ENCODE measurements around the gene PRAME. TPM values are rescaled to one million over a fixed set of nuclear protein-coding genes. Genes with fewer than 3 reads are reported as not detected.
"Not testable (repeated sequence)": the region's sequence is repeated elsewhere in the genome, so short reads cannot be mapped to it uniquely, and the experiment has no call there.

Gene PRAME
- polyA plus RNA-seq, 5 donors: not detected

DNA sequence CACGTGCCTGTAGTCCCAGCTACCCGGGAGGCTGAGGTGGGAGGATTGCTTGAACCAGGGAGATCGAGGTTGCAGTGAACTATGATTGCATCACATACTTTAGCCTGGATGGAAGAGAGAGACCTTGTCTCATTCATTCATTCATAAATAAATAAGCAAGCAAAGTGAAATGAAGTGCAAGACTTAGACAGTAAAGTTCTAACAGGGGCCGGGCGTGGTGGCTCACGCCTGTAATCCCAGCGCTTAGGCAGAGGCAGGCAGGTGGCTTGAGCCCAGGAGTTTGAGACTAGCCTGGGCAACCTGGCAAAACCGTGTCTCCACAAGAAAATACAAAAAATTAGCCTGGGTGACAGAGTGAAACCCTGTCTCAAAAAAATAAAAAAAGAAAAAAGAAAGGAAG lies 37.4 kb downstream of the PRAME start:
- no peak for DNase-seq

DNA sequence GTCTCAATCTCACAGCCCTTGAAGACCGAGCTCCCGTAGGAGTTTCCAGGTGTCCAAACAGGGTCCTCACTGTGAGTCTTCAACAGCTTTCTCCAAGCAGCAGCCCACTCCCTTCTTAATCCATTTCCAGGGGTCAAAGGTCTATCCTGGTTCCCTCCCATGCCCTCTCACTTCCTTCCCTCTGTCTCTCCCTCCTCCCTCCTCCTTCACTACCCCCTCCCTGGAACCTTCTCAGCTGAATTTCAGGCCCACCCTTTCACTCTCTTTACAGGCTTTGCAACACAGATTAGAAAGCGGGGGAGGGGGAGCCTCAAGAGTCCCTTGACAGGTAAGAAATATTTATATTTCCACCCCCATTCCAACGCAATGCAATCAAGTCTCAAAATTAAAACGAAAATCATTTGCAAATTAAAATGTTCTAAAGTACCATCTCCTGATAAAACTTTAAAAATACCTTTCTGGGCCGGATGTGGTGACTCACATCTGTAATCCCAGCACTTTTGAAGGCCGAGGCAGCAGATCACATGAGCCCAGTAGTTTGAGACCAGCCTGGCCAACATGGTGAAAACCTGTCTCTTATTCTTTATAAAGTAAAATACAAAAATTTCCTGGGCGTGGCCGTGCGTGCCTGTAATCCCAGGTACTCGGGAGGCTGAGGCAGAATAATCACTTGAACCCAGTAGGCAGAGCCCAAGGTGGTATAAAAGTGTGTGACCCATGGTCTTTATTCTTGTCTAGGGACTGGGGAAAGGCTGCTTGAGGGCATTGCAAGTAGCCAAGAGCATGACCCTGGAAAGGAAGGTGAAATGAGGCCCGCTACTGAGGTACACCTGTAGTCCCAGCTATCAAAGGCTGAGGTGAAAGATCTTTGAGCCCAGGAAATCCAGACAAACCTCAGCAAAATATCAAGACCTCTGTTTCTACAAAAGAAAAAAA lies 38.1 kb downstream of the PRAME start:
- no peak for DNase-seq

DNA sequence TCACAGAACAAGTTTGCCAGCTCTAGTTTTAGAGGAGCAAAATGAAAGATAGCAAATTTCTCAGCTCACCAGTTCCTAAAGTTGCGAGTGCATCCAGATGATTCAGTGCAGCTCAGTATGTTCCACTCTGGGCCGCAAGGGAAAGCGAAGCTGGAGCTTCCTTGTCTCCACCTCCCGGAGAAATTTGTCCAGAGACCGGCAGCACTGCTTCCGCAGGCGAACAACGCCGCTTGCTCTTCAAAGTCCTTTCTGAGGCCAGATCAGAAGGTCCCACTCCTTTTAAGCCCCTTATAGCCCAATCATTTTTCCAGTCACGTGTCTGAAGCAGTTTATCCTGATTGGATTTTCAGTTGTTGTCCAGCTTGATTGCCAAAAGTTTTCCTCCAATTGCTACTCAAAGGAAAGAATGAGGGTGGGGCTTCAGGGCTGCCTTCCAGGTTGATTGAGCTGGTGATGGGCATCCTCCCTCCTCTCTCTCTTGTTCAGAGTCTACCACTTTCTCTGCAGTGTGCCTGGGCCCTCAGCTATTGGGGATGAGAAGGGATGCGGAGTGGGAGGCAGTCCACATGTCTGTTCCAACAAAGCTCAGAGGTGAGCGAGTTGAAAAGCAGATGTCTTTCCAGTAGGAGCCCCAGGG lies 38.9 kb downstream of the PRAME start, which contains the start of gene ZNF280A:
Gene ZNF280A (minus strand): TSS at position 251 of the 637 bp plus-strand sequence. CDS start 4,640 bp downstream, outside the sequence.
- no peak for DNase-seq

DNA sequence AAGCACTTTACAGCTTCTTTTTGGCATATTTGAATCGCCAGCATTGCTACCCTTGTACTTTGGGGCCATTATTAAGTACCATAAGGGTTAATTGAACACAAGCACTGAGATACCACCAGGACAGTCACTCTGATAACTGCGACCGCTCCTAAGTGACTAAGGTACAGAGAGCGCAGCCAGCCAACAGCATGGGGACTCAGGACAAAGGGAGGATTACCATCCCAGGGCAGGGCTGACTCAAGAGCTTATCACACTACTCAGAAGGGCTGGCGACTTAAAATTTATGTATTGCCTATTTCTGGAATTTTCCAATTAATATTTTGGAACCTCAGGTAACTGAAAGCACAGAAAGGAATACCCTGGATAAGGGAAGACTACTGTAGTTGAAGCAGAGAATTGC lies 39.5 kb downstream of the PRAME start:
- no peak for DNase-seq

DNA sequence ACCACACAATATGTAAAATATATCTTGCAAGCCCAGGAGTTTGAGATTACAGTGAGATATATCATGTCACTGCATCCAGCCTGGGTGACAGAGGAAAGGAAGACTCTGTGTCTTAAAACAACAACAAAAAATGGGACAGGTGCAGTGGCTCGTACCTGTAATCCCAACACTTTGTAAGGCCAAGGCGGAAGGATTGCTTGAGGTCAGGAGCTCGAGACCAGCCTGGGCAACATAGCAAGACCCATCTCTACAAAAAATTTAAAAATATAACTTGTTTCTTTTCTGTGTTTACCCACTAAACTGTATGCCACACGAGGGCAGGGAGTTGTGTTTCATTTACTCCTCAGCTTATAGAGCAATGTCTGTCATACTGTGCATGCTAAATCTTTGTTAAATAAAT lies 42.1 kb downstream of the PRAME start:
- DNase-seq: no peak

DNA sequence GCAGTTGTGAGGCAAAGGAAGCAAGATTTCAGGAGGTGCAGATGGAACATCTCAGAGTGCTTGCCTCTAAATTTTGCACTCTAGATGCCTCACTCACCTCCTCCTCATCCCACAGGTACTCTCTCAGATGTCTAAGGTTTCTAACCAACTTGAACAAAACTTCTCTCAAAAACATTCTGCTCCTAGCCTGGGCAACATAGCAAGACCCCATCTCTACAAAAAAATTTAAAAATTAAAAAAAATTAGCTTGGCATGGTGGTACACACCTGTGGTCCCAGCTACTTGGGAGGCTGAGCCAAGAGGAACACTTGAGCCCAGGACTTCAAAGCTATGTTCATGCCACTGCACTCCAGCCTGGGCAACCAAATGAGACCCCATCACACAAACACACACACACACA lies 43.2 kb downstream of the PRAME start:
- no peak for DNase-seq

DNA sequence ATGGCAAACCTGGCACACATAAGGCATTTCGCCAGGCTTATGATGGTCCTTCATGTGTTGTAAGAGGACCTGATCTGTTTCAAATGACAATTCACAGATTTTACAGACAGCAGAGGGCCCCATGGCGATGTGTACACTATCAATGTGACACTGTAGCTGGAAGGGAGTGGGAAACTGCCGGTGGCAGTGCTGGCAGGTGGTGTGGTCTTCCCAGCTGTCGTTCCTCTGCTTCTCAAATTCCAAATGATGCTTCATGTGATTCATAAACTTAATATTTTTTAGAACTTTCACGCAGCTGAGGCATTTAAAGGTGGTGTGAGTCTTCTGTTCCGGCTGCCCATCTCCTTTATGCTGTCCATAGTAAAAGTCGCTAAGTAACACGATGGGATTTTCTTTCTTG lies 44.6 kb downstream of the PRAME start:
- not testable (repeated sequence) for DNase-seq

DNA sequence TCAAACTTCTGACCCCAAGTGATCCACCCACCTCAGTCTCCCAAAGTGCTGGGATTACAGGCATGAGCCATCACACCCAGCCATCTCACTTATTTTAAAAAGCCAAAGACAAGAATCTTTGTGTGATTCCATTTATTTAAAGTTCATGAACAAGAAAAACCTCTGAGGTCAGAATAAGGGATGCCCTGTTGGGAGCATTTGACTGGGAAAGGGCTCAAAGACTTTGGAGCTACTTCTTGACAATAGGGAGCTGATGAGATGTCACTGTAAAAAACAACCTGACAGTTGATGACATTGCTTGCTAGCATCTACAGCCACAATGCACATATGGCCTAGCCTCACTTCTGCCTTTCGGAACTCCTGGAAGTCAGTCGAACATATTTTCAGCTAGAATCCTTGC lies 45.4 kb downstream of the PRAME start:
- DNase-seq: no peak

DNA sequence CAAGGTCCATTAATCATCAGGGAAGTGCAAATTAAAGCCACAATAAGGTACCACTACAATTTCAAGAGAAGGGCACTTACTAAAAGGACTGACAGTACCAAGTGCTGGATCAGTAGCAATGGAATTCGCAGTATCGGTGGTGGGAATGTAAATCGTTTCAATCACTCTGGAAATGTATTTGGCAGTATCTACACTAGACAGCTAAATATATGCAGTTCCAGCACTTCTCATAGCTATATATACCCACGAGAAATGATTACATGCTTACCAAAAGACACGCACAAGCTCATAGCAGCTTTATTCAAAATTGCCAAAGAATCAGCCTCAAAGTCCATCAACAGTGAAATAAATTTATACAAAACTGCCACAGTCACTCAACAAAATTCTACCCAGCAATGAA lies 46.1 kb downstream of the PRAME start:
- no peak for DNase-seq

DNA sequence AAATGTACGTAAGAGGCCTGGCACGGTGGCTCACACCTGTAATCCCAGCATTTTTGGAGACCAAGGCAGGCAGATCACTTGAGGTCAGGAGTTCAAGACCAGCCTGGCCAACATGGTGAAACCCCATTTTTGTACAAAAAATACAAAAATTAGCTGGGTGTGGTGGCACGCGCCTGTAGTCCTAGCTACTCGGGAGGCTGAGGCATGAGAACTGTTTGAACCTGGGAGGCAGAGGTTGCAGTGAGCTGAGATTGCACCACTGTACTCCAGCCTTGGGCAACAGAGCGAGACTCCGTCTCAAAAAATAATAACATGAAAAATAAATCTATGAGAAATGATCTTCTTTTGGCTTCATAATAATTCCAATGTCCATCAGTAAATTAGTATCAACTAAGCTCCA lies 48.2 kb downstream of the PRAME start:
- not testable (repeated sequence) for DNase-seq

DNA sequence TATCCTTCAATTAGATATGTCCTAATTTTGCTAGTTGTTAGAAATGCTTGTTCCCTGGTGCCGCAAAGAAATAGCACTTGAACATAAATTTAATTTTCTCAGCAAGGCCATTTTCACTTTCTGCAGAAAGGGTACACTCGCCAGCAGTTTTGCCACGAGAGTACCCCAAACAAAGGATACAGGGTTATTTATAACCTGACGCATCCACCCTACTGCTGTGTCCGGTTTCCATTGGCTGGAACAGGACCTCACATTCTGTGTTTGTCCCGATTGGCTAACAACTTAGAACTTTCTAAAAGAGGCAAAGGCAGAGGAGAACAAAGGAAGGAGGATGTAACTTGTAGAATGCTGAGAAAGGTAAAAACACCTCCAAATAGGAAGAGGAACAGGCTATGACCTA lies 49.2 kb downstream of the PRAME start:
- DNase-seq: not testable (repeated sequence)

DNA sequence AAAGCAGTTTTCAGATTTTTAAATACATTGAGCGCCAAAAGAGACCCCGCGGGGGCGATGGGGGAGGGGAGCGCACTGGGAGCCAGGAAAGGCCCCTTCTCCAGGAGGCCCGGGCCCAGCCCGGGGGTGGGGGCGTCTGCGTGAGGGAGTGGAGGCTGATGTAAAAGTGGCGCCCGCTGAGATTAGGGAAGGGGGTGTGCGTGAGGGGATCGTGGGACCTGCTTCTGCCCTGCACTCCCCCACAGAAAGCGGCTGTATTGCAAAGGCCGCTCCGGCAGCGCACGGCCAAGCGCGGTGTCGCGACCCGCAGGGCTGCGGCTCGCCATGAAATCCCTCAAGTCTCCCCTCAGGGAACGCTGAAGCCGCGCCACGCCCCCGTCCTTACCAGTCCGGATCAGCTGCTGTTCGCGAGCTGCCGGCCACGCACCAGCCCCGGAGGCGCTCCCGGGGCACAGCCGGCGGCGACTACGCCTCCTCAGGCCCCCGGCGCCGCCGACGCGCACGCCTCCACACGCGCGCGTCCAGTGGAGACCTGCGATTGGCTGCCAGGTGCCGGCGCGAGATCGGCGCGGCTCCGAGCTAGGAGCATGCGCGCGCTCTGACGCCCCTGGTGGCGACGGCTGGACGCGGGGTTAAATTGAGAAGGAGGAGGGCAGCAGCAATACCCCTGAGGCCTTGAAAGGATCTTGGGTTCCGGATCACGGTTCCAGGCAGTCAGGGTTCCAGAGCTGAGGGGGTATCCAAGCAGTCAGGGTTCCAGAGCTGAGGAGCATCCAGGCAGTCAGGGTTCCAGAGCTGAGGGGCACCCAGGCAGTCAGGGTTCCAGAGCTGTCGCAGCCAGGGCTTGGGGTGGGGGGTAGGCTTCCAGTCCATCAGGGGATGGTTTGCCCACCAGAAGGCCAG lies 50.5 kb downstream of the PRAME start, which contains the start of gene ZNF280B:
Gene ZNF280B (minus strand): TSS at position 469 of the 903 bp plus-strand sequence. CDS start 19,344 bp downstream, outside the sequence.
- DNase-seq: peak; percentile 62 to 68

DNA sequence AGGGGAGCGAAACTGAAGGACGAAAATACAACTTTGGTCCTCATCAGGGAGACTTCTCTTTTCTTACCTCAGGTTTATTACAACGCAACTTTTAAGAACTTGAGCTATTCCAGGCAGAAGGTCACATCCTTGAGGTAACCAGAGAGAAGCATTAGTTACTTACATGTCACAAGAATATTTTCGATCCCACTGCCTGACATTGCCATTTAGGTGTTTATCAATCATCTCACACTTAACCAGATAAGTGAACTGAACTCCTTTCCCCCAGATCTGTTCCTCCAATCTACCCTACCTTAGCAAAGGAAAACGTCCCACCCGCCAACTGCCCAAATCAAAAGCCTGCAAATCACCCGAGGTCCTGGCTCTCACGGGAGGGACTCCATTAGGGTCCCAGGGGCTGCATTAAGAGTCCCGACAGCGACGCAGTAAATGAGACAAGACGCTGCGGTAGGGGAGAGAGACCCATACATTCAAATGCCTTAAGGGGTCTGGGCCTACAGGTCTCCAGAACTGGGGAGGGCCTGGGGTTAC lies 51.3 kb downstream of the PRAME start:
- DNase-seq: no peak

DNA sequence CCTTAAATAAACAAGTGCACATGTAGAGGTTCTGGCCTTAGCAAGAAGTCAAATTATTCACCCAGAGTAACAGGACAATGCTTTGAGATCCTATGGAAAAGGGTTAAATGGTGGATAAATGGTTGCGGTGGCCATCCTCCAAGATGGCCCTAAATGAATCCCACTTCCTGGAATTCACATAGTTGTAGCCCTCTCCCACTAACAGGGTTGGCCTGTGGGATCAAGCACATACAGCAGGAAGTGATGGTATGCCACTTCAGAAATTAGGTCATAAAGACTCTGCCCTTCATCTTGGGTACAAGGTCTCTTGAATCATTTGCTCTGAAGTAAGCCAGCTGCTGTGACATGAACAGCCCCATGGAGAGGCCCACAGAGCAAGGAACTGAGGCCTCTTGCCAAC lies 52.3 kb downstream of the PRAME start:
- DNase-seq: no peak

DNA sequence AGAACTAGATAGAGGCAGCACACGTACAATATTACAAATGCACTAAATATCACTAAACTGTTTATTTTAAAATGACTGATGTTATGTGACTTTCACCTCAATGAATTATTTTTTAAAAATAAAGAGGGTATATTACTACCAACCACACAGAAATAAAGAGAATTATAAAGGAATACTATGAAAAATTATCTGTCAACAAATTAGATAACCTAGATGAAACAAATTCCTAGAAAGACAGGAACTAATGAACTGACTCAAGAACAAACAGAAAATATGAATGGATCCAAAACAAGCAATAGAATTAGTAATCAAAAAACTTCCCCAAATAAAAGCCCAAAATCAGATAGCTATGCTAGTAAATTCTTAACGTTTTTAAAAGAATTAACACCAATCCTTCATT lies 60.8 kb downstream of the PRAME start:
- DNase-seq: no peak

Other genes with a start within 250 kb of the PRAME start
- gene ZNF280B, start 50.5 kb downstream of the PRAME start, polyA plus RNA-seq (ENCODE audit: insufficient read depth in 1 of 5, insufficient read length in 5 of 5, low replicate concordance in 1 of 5): 1 to 10 TPM; 3.3 to 4.8 (median 3.8) TPM
- not detected for gene ZNF280A, start 39.0 kb downstream of the PRAME start, polyA plus RNA-seq (ENCODE audit: insufficient read depth in 1 of 5, insufficient read length in 5 of 5, low replicate concordance in 1 of 5)
- gene GGTLC2, start 85.3 kb upstream of the PRAME start, polyA plus RNA-seq (ENCODE audit: insufficient read depth in 1 of 5, insufficient read length in 5 of 5, low replicate concordance in 1 of 5): under 1 TPM in 4 of 5 donors, not detected in 1; 0.21 to 0.43 (median 0.34) TPM

All from right lung (tissue), 5 donors.